Measurements from ENCODE around the gene PUM1.
"Not testable (repeated sequence)": the region's sequence is repeated elsewhere in the genome, so short reads cannot be mapped to it uniquely, and the experiment has no call there.

The PUM1 gene

DNA sequence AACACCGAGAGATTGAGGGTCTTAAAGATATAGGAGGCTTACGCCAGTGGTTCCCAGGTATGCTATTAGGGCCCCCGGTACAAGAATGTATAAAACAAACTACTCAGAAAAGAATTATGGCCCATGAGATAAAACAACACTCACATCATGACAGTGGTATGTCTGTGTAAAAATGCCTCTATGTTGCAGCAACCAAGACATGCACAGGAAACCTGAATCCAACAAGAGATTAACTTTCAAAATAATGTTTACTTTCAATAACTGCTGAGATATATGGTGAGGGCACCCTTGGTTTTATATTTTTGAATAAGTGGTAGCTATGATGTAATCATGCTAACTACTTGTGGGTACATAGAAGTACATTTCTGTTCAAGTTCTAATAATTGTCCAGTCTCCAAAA, 74.9 kb downstream of the PUM1 start:
- no peak for DNase-seq

DNA sequence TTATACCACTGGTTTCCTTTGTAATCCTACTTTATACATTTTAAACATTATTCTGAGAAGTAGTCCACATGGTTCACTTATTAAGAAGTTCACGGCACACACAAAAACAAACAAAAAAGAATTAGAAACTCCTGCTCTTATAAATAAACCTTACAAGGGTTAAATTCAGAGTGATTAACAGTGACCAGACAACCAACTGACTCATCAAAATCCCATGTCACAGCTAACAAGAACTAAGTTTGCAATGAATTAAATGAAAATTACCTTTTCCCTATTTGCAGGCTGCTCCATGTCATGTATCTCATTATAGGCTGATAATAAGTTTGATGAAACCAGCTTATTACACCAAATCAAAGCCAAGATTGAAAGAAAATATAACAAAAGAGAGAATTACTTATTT, 77.5 kb downstream of the PUM1 start:
- no peak for DNase-seq

DNA sequence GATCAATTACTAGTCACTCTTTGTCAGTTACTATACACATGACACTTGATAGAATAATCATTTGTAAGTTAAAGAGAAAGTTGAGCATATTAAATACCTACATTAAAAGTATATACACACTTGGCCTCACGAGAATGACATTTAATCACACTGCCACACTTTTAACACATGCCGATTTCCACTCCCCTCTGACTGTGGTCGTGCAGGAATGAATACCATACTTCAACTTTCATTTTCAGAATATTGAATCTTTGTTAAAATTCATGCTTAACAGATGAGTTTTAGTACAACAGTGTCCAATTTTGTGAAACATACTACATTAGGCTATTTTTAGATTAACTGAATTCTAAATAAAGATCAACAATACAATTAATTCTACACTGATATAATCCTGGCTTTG, 78.8 kb downstream of the PUM1 start:
- DNase-seq = no peak

DNA sequence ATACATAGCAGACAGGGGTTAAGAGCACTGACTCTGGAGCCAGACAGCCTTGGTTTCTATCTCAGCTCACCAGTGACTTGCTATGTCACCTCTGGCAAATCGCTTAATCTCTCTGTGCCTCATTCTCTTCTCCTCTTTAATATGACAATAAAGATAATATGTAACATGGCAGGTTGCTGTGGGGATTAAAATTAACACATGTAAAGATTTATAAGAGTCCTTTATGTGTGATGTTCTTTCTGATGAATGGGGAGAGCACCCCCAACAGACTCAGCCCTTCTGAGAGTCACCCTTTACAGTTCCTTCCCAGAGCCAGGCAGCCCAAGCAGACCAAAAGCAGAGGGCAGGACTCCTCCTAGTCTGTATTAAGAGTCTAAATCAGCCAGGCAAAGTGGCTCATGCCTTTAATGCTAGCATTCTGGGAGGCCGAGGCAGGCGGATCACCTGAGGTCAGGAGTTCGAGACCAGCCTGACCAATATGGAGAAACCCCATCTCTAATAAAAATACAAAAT, 80.5 kb downstream of the PUM1 start:
- DNase-seq = no peak

DNA sequence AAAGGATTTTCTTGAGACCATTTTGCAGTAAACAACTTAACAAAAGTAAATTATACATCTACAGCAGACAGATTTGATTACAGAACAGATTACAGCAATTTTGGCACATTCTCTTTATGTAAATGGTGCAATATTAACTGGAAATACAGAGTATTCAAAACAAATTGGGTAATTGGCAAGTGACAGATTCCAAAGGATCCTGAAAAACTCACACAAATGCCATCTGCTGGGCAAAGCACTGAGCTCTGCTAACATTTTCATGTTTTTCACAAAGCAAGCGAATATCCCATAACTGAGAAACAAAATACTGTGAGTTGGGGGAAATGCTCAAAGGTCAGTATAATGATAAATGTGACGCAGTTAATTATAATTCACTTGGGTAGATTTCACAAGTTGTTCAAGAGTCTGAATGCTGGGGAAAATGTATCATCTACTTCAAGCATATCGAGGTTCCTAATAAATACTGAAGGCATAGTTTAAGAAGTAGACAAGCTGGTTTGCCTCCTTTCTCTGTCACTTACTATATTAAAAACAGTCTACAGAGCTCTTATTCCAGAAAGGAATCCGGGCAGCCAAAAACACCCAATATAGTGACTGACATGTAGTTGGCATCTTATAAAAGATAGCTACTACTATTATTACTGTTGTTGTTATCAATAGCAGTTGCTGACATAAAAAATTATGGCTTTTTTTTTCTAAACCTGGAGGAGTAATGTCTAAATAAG, 81.2 kb downstream of the PUM1 start:
- peak; percentile 8 for DNase-seq

DNA sequence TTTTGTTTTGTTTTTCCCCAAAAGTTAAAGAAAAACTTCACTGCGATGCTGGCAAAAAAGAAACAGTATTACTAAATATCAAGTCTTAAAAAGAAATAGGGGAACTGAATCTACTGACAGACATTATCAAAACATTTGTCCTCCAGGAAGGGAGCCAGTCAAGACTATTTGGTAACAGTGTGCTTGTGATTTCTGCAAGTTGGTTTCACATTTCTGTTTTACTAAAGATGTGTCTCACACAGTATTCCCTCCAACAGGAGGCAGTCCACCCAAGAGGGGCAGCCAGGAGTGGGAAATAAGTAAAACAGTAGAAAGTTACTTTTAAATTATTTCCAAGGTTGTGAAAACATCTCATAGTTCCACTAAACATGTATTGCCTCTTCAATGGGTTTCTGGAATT, 82.6 kb downstream of the PUM1 start:
- DNase-seq = no peak

DNA sequence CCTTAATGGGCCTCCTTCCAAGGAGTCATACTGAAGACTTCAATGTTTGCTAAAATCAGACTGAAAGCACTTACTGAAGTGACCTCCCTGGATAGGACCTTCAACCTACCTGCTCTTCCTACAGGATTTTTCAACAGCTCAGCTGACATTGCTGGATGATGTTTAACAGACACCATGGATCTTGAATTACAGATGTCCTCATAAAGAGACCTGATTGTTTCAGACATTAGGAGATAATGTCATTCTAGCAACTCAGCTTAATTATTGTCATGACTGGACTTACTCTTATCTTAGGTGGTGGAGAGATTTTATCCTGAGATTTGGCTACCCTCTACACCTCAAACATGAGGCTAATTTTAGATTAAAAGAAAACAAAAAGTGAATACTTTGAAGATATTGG, 83.1 kb downstream of the PUM1 start:
- DNase-seq = no peak

DNA sequence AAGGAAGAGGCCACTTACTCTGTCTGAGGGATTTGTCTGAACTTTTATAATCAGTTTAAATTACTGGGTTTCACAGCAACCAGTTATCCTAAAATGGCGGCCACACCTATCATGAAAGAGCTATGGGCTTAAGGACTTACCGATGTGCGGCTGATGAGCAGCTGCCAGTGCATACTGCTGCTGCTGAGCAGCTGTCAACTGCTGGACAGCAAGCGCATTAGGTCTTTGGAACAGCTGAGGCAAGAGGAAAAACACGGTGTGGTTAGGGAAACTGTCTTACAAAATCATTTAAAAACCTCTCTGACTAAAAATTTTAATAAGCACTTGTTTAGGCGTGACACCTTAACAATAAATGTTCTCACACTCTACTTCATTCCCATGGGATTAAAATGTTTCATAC, 84.3 kb downstream of the PUM1 start:
- no peak for DNase-seq

DNA sequence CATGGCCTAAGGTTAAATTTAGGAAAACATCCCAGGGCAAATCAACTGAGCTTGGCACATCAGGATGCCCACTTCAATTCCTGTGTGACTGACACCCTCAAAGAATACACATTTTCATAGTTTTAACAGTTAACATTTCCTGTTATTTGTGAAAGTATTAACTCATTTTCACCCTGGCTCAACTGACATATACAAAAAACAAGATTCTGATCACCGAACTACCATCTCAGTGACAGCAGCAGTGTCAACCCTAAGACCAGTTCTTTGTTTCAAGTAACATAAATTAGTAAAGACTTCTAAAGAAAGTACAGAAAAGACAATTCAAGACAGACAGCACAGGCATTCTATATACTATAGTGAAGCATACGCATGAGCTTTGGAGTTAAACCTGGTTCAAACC, 88.0 kb downstream of the PUM1 start:
- DNase-seq = no peak

DNA sequence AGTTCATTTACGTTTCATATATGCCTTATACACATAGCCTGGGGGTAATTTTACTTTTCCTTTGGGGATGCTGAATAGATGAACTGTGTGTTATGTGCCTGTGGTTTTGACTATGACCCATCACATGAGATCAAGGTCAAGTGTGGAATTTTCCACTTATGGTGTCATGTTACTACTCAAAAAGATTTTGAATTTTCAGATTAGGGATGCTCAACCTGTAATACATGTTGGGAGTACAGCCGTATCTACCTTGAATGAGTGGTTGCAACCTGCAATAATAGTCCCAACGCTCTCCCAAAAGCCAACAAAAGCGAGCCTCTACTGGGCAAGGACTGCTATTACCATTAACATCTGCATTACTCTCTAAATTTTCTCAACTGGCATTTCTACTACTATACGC, 88.4 kb downstream of the PUM1 start:
- DNase-seq = no peak

DNA sequence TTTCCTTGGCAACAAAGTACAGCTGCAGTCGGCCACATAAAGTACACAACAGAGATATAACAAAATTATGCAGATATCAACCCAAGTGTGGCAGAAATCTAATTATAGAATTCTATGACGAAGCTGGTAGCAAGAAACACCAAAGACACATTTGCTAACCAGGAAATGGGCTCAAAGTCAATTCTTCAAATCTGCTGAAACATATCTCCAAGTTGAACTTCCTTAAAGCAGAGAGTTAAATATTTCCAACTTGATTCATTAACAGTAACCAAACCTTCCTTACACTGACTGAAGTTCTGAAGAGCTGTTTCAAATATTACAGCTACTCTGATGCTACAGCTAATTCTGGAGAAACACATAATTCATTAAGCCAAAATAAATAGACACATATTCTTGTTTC, 89.4 kb downstream of the PUM1 start:
- DNase-seq = no peak

DNA sequence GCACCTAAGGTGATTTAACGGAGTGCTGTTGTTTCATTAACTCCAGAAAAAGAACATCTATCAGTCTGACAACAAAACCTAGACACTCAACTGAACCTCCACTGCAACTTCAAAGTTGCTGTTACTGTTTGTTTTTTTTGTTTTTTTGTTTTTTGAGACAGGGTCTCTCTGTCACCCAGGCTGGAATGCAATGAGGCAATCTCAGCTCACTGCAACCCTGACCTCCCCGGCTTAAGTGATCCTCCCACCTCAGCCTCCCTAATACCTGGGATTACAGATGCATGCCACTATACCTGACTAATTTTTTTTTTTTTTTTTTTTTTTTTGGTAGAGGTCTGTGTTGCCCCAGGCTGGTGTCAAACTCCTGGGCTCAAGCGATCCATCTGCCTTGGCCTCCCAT, 90.3 kb downstream of the PUM1 start:
- DNase-seq = no peak

DNA sequence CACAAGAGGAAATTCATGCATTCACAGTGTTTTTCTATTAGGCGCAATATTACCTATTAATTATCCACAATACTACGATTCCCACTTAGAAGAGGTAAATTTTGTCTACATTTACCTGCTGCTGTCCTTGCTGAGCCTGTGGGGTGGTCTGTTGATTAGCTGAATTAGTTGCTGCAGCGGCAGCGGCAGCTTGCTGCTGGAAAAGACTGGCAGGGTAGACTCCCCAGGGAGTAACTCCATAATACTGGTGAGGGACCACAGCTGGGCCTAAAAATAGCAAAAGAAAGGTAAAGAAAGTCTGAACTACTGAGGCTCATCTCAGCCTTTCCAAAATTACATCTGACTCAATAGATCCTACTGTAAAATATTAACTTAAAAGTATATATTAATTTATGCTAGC, 91.0 kb downstream of the PUM1 start:
- no peak for DNase-seq

DNA sequence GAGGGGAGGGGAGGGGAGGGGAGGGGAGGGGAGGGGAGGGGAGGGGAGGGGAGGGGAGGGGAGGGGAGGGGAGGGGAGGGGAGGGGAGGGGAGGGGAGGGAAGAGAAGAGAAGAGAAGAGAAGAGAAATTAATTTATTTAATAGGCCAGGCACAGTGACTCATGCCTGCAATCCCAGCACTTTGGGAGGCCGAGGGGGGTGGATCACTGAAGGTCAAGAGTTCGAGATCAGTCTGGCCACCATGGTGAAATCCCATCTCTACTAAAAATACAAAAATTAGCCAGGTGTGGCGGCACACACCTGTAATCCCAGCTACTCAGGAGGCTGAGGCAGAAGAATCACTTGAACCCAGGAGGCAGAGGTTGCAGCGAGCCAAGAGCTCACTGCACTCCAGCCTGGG, 93.2 kb downstream of the PUM1 start:
- not testable (repeated sequence) for DNase-seq

DNA sequence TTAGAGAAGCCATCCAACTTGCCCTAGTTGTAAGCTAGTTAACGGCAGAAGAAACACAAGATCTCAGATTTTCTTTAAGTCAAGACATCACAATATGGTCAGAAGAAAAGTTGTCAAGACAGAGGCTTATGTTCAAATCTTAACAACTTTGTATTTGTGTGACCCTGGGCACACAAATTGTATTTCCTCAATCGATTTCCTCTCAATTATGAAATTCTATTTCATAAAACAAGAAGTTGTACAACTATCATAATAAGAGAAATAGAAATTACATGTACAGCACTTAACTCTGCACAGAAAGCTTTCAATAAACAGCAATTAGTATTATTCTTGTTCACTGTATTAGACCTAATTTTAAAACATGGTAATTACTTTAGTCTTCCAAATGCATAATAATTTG, 94.0 kb downstream of the PUM1 start:
- no peak for DNase-seq

DNA sequence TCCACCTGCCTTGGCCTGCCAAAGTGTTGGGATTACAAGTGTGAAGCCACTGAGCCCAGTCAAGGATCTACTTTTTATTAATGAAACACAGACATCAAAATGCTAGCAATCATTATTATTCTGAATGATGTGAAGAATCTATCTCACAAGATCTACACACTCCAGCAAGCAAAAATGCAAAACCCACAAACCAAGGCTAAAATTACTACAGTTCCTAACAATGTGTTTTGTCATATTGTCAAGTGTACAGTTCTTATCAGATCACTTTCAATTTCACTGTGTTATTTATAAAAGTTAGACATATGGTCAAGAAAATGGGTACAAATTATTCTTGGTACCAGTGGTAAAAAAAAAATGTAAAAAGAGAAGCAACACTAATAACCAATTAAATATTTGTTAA, 95.6 kb downstream of the PUM1 start:
- no peak for DNase-seq

DNA sequence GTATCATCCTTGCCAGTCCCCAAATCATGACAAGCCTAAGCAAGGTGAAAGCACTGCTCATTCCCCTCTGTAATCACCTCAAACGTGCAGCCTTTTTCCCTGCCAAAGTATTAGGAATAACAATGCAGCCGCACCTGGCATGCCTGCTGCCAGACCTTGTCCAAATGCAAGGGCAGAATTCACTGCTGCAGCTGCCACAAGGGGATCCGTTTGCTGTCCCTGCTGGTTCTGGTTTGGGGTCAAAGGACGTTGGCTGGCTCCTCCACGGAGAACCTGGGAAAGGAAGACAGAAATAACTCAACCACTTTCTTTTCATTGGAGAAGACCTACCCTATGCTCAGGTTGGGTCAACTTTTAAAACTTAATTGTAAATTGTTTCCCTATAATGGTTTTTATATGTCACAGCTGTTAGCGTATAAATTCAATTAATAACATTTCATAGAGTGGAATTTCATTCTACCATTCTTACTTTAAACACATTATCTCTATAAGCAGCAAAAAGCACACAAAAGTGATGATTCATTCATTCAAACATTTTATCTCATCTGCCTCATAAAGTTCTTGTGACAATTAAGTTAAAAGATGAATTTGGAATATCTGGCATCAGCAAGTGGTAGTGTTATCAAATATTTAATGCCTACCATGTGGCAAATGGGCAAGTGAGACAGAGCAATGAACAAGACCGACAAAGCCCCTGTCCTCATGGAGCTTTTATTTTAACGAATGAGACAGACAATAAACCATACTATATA, 97.1 kb downstream of the PUM1 start:
- DNase-seq = no peak

DNA sequence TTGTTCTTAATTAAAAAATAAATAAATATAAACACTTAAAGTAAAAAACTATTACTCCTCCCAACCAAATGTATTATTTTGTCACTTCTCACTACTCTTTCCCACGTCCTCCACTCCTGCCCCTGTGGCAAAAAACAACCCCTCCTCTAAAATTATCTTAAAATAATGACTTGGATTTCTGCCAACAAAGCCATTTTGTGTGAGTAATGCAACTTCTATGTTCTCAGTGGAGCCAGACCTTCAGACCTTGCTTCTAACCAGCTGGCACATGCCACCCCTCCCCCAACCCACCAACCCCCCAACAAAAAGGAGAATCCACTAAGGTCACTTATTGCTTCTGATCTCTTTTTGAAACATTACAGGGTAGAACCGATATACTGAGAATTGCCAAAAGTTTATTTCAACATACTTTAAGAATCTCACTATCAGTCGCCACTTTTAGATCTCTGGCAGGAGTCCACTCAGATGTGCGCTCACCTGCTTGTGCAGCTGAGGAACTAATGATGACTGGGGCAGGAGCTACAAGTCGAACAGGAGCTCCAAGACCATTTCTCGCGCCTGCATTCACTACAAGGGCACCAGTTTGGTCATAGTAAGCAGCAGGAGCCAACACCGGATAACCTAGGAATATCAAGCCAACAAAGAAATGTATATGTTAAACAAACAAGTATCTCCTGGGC, 98.7 kb downstream of the PUM1 start:
- peak; percentile 84 for DNase-seq

DNA sequence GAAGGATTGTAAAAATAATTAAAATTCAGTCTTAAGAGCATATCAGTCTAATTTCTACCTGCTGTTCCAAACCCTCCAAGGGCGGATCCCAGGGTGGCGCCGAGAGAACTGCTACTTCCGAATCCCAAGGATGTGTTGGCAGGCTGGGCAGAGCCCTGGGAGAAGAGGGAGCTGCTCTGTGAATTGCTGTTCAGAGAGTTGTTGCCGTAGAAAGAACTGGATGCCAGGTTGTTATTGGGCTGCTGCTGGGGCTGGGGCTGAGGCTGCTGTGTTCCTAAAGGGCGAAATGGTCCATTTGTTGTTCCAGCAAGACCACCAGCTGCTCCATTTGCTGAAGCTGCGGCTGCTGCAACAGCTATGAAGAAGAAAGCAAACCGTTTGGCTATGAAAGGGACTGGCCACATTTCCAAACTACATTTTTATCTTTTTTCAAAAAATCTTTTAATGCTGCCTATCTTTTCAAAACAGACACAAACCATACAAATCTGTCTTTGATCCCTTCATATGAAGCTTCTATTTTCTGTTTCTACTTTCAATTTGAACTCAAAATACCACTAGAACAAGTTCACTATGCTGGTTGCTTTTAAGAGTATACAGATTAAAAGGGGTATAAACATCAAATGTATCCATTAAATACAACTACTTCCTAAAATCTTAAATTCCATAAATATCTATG, 99.5 kb downstream of the PUM1 start:
- peak; percentile 41 for DNase-seq

DNA sequence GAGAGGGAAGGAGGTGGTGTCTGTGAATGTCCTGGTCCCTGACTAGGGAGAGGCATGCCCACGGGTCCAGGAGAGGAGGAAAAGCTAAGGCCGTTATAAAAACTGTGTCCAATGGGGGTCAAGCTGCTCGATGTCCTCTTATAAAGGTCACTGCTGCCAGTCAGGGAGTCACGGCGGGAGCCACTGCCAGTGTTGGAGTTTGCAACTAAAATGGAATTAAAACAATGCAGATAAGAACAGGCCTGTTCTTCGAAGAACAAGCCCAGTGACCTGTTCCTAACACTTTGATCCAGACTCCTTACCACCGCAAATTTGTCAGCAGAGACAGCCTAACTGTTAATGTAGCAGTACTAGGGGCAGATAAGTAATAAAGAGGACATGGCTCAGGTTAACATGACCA, 100.8 kb downstream of the PUM1 start:
- DNase-seq = no peak

DNA sequence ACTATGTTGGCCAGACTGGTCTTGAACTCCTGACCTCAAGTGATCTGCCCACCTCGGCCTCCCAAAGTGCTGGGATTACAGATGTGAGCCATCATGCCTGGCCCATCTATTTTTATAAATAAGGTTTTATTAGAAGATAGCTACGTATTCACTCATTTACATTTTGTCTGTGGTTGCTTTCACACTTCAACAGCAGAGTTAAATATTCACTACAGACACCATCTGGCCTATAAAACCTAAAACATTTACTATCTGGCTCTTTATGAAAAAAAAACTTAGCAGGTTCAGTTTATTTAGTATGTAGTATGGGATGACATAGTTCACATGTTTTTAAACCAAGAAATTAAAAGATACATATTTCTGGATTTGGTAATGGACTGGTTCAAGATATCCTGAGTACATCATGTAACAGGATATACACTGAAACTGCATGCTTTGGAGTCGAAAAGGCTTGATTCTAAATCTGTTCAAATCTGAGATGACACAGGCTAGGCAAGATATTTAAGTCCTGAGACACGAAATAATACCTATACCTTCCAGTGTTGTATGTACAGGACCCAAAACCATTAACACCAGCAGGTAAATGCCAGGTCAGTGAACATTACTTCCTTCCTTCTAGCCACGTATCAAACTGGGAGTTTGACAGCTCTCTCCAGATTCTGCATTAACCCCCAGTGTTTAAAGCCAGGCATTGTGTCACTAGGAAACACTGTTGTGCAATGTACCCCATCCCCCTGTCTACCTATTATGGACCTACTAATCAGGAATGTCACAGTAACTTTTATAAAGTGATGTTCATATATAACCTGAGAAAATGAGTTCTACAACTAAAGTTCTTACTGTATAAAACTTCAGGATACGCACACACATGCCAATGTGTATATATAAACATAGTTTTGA, 102.7 kb downstream of the PUM1 start:
- DNase-seq = no peak

DNA sequence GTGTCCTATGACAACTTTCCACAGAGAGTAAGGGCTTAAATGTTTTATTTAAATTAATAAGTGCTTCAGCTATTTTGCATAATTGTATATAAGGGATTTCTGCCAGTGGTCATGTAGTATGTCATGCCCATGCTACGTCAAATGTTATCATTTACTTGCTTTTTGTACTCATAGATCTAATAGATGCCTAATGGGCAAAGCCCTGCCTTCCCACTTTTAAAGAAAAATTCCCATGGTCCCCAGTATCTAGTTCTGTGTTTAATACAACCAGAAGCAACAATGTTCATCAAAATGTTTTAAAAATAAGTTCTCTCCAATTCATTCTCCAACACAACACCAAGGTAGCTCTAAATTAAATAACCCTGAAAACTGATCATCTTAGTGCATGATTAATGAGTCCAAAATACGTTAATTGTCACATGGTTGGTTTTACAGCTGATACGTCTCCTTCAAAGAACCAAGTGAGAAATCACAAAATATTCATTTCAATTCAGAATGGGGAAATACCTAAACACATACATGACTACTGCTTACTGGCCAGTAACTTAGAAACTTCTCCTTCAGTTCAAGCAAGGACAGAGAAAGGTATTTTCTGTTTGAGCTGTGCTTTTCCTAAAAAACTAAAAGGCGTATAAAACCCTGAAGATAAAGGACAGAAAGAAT, 107.8 kb downstream of the PUM1 start:
- DNase-seq = no peak
